Kidney capillary endothelial cell (primary cell): ENCODE measurements around the gene KRCC1.
"Not testable (repeated sequence)": the region's sequence is repeated elsewhere in the genome, so short reads cannot be mapped to it uniquely, and the experiment has no call there.

Experiments
- DNase-seq: peaks from one replicate; pipeline ENCODE4 v3.0.0-alpha.2; 2018; ENCODE audit warnings: low spot score

Gene KRCC1

DNA sequence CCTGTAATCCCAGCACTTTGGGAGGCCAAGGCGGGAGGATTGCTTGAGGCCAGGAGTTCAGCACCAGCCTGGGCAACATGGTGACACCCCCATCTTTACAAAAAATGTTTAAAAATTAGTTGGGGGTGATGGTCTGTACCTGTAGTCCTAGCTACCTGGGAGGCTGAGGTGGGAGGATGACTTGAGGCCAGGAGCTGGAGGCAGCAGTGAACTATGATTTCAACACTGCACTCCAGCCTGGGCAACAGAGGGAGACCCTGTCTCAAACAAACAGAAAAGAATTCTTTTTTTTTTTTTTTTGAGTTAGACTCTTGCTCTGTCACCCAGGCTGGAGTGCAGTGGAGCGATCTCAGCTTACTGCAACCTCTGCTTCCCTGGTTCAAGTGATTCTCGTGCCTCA is 55.1 kb downstream of the KRCC1 start:
- DNase-seq: not testable (repeated sequence)

DNA sequence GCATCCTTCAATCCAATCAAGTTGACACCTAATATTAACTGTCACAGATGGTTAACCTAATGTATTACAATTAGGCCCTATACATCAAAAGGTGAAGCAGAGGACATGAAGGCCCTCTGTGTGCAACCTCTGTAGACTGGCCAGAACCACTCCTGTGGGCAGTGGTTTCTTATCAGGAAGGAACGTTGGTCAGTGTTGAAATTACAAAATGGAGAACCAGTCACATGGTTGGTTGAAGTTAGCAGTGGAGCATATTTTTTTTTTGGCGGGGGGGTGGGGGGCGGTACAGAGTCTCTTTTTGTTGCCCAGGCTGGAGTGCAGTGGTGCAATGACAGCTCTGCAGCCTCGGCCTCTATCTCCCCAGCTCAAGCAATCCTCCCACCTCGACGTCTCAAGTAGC is 59.0 kb downstream of the KRCC1 start:
- no peak for DNase-seq

DNA sequence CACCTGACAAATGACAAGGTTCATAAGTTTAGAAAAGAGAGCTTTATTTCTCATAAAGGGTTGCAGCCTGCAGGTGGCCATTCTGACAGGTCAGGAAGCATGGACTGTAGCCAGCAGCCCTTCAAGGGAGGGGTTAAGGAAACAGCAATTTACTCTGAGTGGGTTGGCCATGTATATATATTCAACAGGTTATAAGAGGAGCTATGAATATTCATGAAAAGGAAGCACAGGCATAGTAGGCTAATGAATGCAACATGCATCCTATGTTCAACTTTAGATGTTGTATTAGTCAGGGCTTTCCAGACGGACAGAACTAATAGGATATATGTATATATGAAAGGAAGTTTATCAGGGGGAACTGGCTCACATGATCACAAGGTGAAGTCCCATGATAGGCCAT is 59.8 kb downstream of the KRCC1 start:
- DNase-seq: no peak

DNA sequence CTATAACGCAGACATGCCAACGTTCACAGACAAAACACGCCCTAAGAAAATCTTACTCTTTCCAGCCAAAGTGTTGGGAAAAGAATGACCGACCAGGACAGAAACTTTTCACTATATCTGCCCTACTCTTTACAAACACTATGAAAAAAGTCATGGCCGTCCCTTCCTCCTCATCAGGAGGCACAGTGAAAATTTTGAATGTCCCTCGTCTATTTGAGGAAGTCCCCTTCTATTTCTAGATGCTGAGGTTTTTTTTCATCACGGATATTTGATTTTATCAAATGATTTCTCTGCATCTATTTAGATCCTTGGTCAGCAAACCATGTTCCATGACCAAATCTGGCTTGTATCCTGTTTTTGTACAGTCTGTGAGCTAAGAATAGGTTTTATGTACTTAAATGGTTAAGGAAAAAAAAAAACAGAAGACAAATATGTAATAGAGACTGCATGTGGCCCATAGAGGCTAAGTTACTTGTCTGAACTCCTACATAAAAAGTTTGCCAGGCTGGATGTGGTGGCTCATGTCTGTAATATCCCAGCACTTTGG is 61.2 kb downstream of the KRCC1 start:
- not testable (repeated sequence) for DNase-seq

DNA sequence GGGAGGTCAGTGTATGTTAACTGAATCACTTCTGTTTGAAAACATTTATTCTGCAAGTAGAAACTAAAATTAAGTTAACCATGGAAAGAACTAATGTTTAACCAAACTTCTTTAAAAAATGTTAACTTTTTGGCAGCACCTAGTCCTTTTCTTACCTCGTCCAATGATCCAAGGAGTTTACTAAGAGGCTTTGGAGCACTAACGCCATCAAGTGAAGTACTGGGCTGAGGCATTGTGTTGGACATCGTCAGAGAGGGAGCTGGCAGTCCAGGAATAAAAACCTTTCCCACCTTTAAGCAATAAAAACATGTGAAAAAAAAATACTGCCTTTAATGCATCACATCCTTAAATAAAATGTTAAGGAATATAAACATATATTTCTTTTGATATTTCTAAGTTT is 63.0 kb downstream of the KRCC1 start:
- DNase-seq: not testable (repeated sequence)

DNA sequence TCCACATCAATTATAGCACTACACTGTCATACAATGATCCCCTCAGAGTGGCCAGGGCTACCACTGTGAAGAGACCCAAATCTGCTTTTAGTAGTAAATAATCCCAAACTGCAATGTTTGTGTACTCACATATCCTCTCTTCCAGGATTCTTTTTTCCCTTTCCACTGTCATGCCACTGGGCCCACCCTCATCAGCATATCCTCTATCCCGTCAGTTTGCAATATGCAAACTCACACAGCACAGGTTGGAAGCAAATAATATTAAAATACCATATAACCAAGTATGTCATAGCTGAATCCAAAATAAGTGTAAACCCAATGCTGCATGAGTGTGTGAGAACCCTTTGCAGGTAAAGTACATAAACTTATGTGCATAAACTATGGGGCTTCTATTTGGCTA is 68.1 kb downstream of the KRCC1 start:
- not testable (repeated sequence) for DNase-seq

DNA sequence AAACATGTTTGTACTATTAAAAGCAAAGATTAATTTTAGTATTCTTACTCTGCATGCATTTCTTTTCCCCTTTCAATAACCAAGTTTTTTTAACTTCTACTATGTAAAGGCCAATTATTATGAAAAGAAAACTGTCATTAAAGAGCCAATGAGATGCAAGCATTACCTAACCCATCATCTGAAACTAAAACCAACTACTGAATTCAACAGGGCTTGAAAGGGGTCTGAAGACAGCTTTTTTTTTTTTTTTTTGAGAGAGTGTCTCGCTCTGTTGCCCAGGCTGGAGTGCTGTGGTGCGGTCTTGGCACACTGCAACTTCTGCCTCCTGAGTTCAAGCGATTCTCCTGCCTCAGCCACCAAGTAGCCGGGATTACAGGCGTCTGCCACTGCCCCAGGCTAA is 69.7 kb downstream of the KRCC1 start:
- DNase-seq: not testable (repeated sequence)

DNA sequence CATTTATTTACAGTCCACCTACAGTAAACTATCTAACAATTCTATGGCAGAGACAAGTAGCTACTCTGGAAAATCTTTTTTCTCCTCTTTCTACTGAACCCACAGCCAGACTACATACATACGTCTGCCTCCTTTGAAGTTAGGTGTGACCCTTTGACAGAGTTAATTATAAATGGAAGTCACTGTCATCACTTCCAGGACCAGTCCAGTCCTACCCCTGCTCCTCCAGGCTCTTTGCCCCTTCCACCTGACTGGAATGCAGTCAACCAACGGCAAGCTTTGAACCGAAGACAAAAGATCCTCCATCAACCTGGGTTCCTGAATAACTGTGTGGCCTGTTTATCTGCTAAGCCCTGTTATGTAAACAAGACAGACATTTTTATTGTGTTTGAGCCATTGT is 74.4 kb downstream of the KRCC1 start:
- not testable (repeated sequence) for DNase-seq
